Endodermal cell (in vitro differentiated cells): Measurements from ENCODE around the gene PPP1R3E. TPM values are rescaled to one million over a fixed set of nuclear protein-coding genes. Genes with fewer than 3 reads are reported as not detected.
A peak's percentile ranks its signal among the peaks of the same experiment; 100 is the strongest.

Experiments
- DNase-seq: peaks from one replicate; pipeline ENCODE4 v3.0.0-alpha.2; 2017
- H3K27ac ChIP-seq: 2 replicates; pipeline ENCODE4 v1.5.1; 2013; ENCODE audit warnings: mild to moderate bottlenecking, low read depth, low read length, moderate library complexity
- H3K27me3 ChIP-seq: 2 replicates; pipeline ENCODE4 v1.6.1; 2013; ENCODE audit warnings: mild to moderate bottlenecking, low read length, moderate library complexity; ENCODE audit not compliant: insufficient read depth, control insufficient read depth, poor library complexity, severe bottlenecking
- H3K36me3 ChIP-seq: 2 replicates; pipeline ENCODE4 v1.7.0; 2013; ENCODE audit warnings: mild to moderate bottlenecking, low read length, moderate library complexity; ENCODE audit not compliant: control insufficient read depth, insufficient read depth
- H3K4me1 ChIP-seq: one replicate; pipeline ENCODE4 v1.7.0; 2013; ENCODE audit warnings: low read length; ENCODE audit not compliant: control insufficient read depth, insufficient read depth
- H3K4me3 ChIP-seq: 2 replicates; pipeline ENCODE4 v1.5.1; 2013; ENCODE audit warnings: mild to moderate bottlenecking, low read length, moderate library complexity
- H3K9ac ChIP-seq: 2 replicates; pipeline ENCODE4 v1.6.1; 2013; ENCODE audit warnings: mild to moderate bottlenecking, low read length, moderate library complexity; ENCODE audit not compliant: poor library complexity, severe bottlenecking; ENCODE audit errors: extremely low read depth
- H3K9me3 ChIP-seq: 2 replicates; pipeline ENCODE4 v1.6.1; 2013; ENCODE audit warnings: mild to moderate bottlenecking, low read length, moderate library complexity; ENCODE audit not compliant: control insufficient read depth
- H3K27ac Mint-ChIP-seq: 2 replicates; pipeline ENCODE4 v1.8.0; 2020; ENCODE audit warnings: mixed read lengths
- H3K27me3 Mint-ChIP-seq: 2 replicates; pipeline ENCODE4 v1.8.0; 2021; ENCODE audit warnings: mild to moderate bottlenecking, mixed read lengths; ENCODE audit not compliant: insufficient read depth
- H3K36me3 Mint-ChIP-seq: 2 replicates; pipeline ENCODE4 v1.8.0; 2020; ENCODE audit warnings: low read depth, mixed read lengths
- H3K4me1 Mint-ChIP-seq: 2 replicates; pipeline ENCODE4 v1.8.0; 2020; ENCODE audit warnings: mixed read lengths
- H3K4me3 Mint-ChIP-seq: 2 replicates; pipeline ENCODE4 v1.8.0; 2020; ENCODE audit warnings: mild to moderate bottlenecking, moderate library complexity, mixed read lengths
- H3K9me3 Mint-ChIP-seq: 2 replicates; pipeline ENCODE4 v1.8.0; 2020; ENCODE audit warnings: mild to moderate bottlenecking, mixed read lengths
- WGBS, 2 experiments: methylation state at CpG; one replicate each; pipeline versions ENCODE4 v1.1.5 to v1.1.7; 2013; ENCODE audit warnings: missing lambda C conversion rate in 2 of 2, mixed read lengths in 1 of 2; ENCODE audit not compliant: insufficient coverage in 1 of 2, insufficient read length in 1 of 2; 5-methylcytosine and 5-hydroxymethylcytosine counted together
- total RNA-seq, 2 donors: library from RNA; stranded (reverse); fragmentation: NEBNext Ultra II Directional in 1 of 2; extraction: Animal tissue kit (Norgen Biotek cat#: 25700) in 1 of 2; gene quantifications; 2 replicates in 1 of 2; 3 replicates in 1 of 2; pipeline ENCODE4 v1.2.1, GENCODE V29; 2021
- TF ChIP-seq, protein P1 (sequence below): fragments of 200-600 bp; sonication (generic); conservative IDR thresholded peaks from 2 replicates; pipeline ENCODE4 v1.5.0; 2021; ENCODE audit warnings: antibody characterized with exemption, mild to moderate bottlenecking

PPP1R3E gene
- total RNA-seq, 2 donors from 2014 or later = 5.7 to 6.5 TPM

DNA sequence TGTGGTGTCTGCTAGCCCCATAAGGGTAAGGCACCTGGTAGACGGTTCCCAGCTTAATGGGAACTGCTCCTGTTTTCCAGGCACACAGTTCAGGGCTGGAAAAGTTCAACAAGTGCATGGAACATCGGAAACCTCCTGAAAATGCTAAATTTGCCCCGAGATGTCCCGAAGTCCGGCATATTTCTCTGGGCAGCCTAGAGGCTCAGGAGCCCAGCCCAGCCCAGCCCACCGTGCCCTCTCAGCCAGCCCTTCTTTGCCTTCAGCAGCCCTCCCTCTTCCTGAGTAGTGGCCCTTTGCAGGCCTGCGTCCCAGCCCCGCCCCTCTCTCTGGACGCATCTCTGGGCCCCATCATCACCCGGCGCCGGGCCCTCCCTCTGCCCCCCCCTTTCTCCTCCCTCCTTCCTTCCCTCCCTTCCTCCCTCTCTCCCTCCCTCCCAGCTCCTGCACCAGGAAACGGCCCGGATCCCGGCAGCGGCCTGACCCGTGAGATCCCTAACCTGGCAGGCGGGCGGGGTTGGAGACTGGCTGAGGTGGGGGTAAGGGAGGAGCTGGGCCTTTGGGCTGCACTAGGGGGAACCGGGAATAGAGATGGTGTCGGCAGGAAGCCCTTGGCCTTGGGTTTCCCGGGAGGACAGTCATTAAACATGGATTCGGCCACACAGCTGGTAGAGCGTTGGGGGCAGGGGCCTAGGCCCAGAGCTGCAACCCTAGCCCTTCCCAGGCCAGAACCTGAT, 3.9 kb upstream of the PPP1R3E start, which contains the start of gene BCL2L2:
BCL2L2 (plus strand) TSS at position 422 of the 734 bp plus-strand sequence. CDS start 935 bp downstream, outside the sequence.
- peak within 1 kb of the TSS; percentile 97 for H3K4me3 ChIP-seq
- Mint-ChIP-seq H3K36me3 (peaks cover 33% of the 10 kb centered on the region), H3K27ac (peak within 1 kb of the TSS; percentile 97), H3K27me3 (peaks cover 13% of the 10 kb centered on the region), H3K4me1 (peaks cover 15% of the 10 kb centered on the region), H3K9me3 (no peaks in the 10 kb centered on the region), H3K4me3 (peak within 1 kb of the TSS; percentile 92)
- H3K36me3 ChIP-seq = peaks cover 34% of the 10 kb centered on the region
- TF ChIP-seq, protein P1, sequence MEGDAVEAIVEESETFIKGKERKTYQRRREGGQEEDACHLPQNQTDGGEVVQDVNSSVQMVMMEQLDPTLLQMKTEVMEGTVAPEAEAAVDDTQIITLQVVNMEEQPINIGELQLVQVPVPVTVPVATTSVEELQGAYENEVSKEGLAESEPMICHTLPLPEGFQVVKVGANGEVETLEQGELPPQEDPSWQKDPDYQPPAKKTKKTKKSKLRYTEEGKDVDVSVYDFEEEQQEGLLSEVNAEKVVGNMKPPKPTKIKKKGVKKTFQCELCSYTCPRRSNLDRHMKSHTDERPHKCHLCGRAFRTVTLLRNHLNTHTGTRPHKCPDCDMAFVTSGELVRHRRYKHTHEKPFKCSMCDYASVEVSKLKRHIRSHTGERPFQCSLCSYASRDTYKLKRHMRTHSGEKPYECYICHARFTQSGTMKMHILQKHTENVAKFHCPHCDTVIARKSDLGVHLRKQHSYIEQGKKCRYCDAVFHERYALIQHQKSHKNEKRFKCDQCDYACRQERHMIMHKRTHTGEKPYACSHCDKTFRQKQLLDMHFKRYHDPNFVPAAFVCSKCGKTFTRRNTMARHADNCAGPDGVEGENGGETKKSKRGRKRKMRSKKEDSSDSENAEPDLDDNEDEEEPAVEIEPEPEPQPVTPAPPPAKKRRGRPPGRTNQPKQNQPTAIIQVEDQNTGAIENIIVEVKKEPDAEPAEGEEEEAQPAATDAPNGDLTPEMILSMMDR = no peak
- peak within 1 kb of the TSS; percentile 87 for H3K9ac ChIP-seq
- 1 to 8% methylated on average over 5 to 24 of the region's 24 CpGs for WGBS, 2 experiments
- H3K27ac ChIP-seq = peak within 1 kb of the TSS; percentile 55
- peaks cover 5% of the 10 kb centered on the region for H3K27me3 ChIP-seq
- peaks cover 4% of the 10 kb centered on the region for H3K4me1 ChIP-seq
- peak; percentile 97 for DNase-seq
- no peaks in the 10 kb centered on the region for H3K9me3 ChIP-seq

DNA sequence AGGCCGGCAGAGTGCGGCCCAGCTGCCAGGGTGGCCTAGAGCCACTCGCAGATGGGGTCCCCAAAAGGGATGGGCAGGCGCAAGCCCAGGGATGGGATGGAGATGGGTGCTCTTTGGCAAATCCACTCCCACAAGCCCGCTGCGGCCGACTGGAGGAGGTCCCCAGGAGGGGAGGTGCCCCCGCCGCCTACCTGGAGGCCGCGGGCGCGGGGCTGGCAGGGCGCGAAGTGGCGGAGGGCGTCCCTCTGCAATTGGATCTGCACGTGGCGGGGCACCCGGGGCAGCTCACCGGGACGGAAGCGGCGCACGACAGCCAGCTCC, 730 bp downstream of the PPP1R3E start:
- Mint-ChIP-seq H3K36me3 (peaks cover 3% of the 10 kb centered on the region), H3K27ac (peak overlapping the region; percentile 70), H3K27me3 (peaks cover 29% of the 10 kb centered on the region), H3K4me3 (peak overlapping the region; percentile 74), H3K4me1 (peaks cover 11% of the 10 kb centered on the region), H3K9me3 (no peaks in the 10 kb centered on the region)
- H3K27me3 ChIP-seq = peaks cover 5% of the 10 kb centered on the region
- 0 to 1% methylated on average over 15 to 25 of the region's 25 CpGs for WGBS, 2 experiments
- H3K36me3 ChIP-seq = peaks cover 6% of the 10 kb centered on the region
- H3K4me1 ChIP-seq = no peaks in the 10 kb centered on the region
- peak overlapping the region; percentile 81 for H3K4me3 ChIP-seq
- no peak for DNase-seq
- H3K9me3 ChIP-seq = no peaks in the 10 kb centered on the region
- peak overlapping the region; percentile 46 for H3K9ac ChIP-seq
- TF ChIP-seq, protein P1 = no peak
- H3K27ac ChIP-seq = peak overlapping the region; percentile 89

GRCh38 chr14:23301288-23301968, 1.2 kb downstream of the PPP1R3E start:
- Histone ChIP-seq H3K4me1 (no peaks in the 10 kb centered on the region), H3K9me3 (no peaks in the 10 kb centered on the region), H3K36me3 (peaks cover 6% of the 10 kb centered on the region), H3K27ac (peak overlapping the region; percentile 94), H3K9ac (peak overlapping the region; percentile 58), H3K4me3 (peak overlapping the region; percentile 81), H3K27me3 (peaks cover 5% of the 10 kb centered on the region)
- H3K27me3 Mint-ChIP-seq = peaks cover 34% of the 10 kb centered on the region
- no peaks in the 10 kb centered on the region for H3K9me3 Mint-ChIP-seq
- H3K4me1 Mint-ChIP-seq = peaks cover 11% of the 10 kb centered on the region
- H3K27ac Mint-ChIP-seq = peak overlapping the region; percentile 96
- H3K4me3 Mint-ChIP-seq = peak overlapping the region; percentile 74
- H3K36me3 Mint-ChIP-seq = peaks cover 3% of the 10 kb centered on the region
- peak; percentile 99 for DNase-seq
- TF ChIP-seq, protein P1 = peak; percentile 94
- 0% methylated on average over 9 to 87 of the region's 87 CpGs for WGBS, 2 experiments
